Caki2 (cell line): ENCODE data around the gene BRINP3. TPM values are rescaled to one million over a fixed set of nuclear protein-coding genes. Genes with fewer than 3 reads are reported as not detected.

ENCODE experiments used
- DNase-seq: peaks from one replicate; pipeline ENCODE4 v3.0.0-alpha.2; 2015; ENCODE audit warnings: low read depth
- in situ Hi-C: cut with HindIII; loops from 2 replicates; pipeline ENCODE4 v1.10.0; 2016; ENCODE audit warnings: low sequenced_read_pairs, low pct_unique_long_range_greater_than_20kb, mixed read lengths
- total RNA-seq: library from RNA; depleted of rRNA; stranded (reverse); fragments of >200 nt; shearing (Covaris generic); gene quantifications from 2 replicates; pipeline ENCODE4 v1.2.3, GENCODE V29; 2014; ENCODE audit warnings: low replicate concordance

BRINP3 gene
- total RNA-seq, 1 experiment from 2014 or later = not detected

DNA sequence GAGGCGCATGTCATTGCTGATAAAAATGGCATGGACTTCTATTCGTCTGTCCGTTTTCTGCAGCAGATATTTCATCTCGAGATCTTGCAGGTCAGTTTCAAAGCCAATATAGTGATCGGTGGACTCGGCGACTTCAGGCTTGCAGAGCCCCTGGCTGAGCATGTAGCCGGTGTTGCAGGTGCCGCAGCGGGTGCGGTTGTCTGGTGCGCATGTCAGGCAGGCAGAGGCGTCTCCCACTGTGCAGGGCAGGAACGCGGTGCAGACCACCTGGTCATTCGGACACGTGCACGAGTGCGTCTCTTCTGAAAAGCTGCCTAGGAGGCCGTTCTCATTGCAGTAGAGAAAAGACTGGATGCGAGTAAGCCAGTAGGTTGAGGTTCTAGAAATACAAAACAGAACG lies 378.9 kb downstream of the BRINP3 start:
- no peak for DNase-seq
- in situ Hi-C loops = no loop called here

DNA sequence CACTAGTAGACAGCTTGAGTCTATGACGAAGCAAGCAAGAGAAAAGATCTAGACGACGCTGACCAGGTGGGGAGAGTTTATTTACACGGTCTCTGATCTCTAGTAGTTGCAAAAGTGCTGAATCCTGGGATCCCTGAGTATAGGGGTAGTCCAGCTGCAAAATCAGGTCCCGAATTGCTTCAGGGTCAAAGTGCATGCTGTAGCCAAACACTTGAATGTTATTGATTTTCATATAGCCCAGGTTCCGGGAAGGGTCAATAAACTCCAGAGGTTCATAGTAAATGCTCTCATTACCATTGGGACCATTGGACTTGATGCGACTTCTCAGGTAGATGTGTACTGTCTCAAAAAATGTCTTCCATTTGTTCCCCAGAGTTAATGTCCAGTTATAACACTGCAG lies 379.6 kb downstream of the BRINP3 start:
- in situ Hi-C loops = no loop called here

DNA sequence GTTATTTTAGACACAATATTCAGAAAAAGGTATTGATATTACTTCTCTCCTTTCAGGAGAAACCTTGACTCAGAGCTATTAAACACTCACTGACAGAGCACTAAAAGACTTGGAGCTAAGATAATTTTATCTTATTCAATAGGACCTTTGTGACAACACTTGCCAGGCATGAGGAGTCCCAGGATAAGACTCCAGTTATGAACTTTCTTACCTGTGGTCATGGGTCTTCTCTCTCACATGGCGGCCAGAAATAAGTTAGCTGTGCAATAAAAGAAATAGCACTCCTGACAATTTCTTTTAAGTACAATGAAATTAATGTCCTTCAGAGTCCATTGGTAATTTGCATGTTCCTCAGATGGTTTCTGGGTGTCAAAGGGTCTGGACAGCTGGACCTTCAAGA lies 382.1 kb downstream of the BRINP3 start:
- in situ Hi-C loops = no loop called here
- no peak for DNase-seq

More for the DNA sequence above, 379.6 kb downstream of the BRINP3 start:
- DNase-seq = no peak

DNA sequence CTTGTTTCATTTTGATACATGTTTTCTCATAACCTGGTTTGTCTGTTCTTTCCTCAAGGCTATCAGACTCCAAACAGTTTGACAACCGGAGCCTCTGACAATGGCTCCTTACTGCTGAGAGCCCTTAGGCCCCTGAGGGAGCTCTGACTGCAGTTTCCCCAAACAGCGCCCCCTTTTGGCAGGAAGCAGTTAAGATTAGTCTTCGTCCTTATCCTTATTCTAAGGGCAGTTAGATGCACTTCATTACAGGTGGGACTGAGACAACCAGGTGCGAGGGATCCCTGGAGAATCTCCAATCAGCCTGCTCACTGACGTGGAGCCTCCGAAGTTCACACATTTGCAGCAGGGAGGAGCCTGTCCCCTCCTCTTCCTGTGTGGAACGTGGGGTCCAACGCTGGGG lies 393.1 kb downstream of the BRINP3 start:
- in situ Hi-C loops = no loop called here
- DNase-seq = no peak

DNA sequence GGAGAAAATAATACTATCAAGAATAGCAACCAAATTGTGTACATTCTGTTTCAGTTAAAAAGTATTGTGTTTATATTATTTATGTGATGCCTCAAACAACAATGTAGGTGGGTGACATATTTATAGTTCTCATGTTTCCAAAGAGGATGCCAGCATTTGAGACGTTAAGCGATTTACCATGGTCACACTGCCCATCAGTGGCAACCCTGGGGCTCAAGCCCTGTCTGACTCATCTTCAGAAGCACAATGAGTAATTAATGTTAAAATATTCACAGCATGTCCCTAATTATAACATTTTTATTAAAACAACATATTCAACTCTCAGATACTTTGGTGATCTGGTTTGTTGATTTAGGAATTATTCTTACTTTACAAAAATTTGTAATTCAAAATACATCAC lies 409.4 kb downstream of the BRINP3 start:
- in situ Hi-C loops = no loop called here
- no peak for DNase-seq

DNA sequence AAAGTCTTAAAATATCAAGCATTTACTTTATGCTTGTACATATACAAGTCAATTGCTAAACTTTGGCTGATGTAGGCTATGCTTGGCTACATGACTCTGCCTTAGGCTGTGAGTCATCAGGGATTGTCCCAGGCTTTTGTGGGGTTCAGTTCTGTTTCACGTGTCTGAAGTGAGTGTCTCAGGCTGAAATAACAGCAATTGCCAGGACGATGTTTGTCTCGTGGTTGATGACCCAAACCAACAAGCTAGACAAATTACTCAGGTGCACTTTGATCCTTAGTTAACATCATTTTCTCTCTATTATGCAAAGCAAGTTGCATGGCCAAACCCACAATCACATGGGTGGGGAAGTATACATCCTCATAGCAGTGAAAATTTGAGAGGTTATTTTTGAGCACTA lies 410.1 kb downstream of the BRINP3 start:
- in situ Hi-C loops = no loop called here
- peak; percentile 43 for DNase-seq

DNA sequence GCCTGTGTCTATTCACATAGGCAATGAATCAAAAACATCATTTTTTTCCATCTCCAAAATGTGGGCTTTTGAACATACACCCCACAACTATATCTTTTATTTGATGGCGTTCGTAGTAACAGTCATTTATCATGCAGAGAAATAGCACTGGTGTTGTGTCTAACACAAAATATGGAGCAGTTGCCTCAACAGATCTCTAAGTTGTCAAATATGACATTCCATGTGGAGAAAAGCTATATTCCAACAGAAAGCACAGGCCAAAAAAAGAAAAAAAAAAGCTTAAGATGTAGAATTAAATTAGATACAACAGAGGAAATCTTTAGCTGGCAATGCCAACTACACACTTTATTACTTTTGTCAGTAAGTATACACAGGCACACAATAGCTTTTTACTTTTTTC lies 411.7 kb downstream of the BRINP3 start:
- in situ Hi-C loops = no loop called here

DNA sequence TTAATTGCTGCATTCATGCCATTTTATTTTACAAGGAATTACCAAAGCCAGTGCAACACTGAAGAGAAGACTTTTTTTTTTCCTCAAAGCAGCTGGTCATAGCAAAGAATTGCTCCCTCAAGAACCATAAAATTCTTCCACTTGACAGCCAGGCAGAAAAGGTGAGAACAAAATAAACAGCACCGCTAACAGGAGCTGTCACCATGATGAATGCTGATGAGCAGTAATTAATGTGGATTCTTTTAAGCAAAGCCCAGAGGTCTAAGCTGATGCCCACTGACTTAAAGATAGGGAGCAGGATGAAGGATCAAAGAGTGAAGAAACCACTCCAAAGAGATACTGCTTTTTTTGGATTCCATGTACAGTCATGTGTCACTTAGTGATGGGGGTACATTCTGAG lies 428.4 kb downstream of the BRINP3 start:
- in situ Hi-C loops = no loop called here
- DNase-seq = no peak

More for the DNA sequence above, 411.7 kb downstream of the BRINP3 start:
- no peak for DNase-seq
